Stimulated activated CD4-positive, alpha-beta T cell treated with anti-CD3 and anti-CD28 coated beads, TNF-alpha, amount 100 ng/mL, for 1 hour (primary cell): ENCODE data around the gene NSL1.
"Not testable (repeated sequence)": the region's sequence is repeated elsewhere in the genome, so short reads cannot be mapped to it uniquely, and the experiment has no call there.

Experiments used
- DNase-seq, 3 donors: peaks; one replicate each; pipeline ENCODE4 v3.0.0-alpha.2; 2020; ENCODE audit warnings: low read depth in 3 of 3, low spot score in 1 of 3

Gene NSL1

GRCh38 chr1:212752252-212752933 lies 39.2 kb downstream of the NSL1 start:
- no peak for DNase-seq

DNA sequence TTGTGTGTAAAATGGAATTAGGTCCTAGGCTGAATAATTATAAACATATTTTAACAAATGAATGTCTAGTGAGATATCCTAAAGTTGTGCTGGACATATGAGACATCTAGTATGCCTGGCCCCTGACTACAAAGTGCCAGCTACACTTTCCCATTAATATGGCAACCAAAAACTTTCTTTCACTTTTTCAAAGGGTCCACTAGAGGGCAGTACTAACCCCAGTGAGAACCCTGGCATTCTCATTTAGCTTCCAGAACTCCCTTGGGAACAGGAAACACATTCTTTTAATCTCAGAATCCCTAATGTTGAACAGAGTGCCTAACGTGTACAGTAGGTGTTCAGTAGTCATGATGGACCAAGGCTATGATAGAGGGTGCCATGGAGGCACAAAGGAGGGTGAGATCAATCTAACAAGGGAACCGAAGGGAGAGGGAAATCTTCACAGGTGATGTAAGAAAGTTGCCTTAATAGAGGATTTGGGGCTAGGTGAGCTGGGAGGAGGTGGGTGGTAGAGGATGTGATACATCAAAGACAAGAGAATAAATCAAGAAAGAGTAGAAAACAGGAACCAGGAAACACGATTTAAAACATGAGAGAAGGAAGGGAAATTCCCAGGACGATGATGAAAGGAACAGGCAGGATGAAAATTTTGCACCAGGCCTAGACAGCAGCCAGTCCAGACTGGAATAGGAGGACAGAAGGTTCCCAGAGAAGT lies 41.6 kb downstream of the NSL1 start:
- no peak for DNase-seq

DNA sequence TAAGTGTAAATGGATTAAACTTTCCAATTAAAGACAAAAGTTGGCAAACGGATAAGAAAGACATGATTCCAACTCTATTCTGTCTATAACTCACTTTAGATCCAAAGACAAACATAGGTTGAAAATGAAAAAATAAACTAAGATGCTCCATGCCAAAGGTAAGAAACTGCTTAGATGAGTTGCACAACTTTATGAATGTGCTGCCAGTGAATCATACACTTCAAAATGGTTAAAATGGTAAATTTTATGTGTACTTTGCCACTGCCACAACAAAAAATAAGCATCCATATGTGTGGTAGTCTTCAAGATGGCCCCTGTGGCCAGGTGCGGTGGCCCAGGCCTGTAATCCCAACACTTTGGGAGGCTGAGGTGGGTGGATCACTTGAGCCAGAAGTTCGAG lies 45.0 kb downstream of the NSL1 start:
- no peak for DNase-seq

DNA sequence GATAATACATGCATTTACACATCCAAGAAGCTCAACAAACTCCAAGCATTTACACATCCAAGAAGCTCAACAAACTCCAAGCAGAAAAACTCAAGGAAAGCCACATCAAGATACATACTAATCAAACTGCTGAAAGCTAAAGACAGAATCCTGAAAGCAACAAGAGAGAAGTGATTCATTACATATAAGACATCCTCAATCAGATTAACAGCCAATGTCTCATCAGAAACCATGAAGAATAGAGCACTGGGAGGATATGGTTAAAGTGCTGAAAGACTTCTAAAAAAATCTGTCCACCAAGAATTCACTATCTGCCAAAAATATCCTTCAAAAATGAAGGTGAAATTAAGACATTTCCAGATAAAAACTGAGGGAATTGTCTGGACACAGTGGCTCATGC lies 46.3 kb downstream of the NSL1 start:
- no peak for DNase-seq

DNA sequence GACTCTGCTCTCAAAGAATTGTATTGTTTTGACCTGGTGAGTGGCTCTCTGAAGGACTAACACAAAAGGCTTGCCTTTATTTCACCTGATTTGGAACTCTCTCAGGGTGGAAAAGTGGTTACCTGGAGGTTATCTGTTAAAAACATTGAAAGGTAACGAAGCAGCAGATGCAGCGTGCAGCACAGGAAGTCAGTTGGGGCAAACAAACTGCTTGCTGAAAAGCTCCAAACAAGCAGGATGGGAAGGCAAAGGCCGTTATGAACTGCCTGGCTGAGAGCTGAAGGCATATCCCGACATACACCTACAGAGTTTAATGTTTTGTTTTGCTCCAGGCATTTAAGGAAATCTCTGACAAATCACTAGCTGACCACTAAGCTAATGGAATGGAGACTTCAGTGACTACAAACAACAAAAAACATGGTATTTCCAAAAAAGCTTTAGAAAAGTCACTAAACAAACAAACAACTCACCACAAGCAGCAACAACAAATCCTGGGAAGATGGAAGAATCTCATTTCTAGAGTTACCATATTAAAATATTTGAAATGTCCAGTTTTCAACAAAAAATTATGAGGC lies 47.6 kb downstream of the NSL1 start:
- DNase-seq = no peak

DNA sequence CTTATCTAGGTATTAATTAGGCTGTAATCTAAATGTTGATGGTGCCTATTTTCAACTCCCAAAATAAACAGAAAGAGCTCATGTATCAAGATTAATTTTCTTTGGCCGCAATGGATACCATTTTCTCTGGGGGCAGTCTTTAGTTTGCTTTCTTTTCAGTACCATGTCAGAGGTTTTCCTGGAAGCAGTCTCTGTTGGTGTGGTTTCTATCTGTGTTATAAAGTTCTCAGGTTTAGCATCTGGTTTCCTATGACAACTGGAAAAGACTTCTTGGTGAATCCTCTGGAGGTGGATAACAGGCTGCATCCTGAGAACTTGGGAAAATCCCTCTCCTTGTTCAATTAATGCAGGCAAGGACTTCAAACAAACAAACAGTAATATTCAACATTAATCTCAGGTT lies 53.2 kb downstream of the NSL1 start:
- DNase-seq = no peak

DNA sequence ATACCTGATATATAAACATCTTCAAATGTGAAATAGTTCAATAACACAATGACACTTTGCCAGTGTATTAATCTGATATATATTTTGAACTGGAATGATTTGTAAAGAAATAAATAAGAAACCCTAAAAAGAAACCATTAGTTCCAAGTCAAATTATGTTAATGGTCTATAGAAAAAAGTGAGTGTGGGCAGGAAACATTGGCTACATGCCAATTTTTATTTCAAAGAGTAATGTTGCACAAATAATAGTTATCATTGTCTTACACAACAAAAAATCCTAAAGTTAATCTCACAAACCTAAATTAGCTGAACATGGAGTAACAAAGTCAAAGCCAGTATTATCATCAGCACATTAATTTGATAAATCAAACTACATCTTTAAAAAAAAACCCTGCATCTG lies 54.0 kb downstream of the NSL1 start:
- no peak for DNase-seq

DNA sequence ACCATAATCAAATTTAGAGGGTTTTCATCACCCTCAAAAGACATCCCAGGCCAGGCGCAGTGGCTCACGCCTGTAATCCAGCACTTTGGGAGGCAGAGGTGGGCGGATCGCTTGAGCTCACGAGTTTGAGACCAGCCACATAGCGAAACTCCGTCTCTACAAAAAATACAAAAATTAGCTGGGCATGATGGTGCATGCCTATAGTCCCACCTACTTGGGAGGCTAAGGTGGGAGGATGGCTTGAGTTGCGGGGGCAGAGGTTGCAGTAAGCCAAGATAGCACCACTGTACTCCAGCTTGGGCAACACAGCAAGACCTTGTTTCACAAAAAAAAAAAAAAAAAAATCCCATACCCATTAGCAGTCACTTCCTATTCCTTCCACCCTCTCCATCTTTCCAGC lies 58.5 kb downstream of the NSL1 start:
- DNase-seq = no peak

- no peak for DNase-seq
Observed at GRCh38 chr1:212731630-212732029, 59.9 kb downstream of the NSL1 start.

DNA sequence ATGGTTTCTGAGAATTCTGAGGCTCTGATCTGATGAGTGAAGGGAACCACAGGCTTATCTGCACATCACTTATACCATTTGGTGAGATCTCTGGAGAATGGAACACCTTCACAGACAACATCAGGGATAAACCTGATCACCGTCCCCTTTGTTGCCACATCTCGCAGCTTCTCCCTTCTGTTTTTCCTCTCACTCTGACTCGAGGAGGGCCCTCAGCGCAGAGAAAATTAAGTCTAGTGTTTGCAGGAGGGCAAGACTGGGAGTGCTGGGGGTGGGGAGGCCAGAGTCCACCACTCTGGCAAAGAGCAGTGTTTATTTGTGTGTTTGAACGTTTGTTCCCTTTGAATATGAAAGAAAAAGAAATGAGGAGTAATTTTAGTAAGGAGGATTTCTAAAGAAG lies 63.0 kb downstream of the NSL1 start:
- no peak for DNase-seq

- no peak for DNase-seq
Observed at GRCh38 chr1:212727386-212728181, 64.0 kb downstream of the NSL1 start.

DNA sequence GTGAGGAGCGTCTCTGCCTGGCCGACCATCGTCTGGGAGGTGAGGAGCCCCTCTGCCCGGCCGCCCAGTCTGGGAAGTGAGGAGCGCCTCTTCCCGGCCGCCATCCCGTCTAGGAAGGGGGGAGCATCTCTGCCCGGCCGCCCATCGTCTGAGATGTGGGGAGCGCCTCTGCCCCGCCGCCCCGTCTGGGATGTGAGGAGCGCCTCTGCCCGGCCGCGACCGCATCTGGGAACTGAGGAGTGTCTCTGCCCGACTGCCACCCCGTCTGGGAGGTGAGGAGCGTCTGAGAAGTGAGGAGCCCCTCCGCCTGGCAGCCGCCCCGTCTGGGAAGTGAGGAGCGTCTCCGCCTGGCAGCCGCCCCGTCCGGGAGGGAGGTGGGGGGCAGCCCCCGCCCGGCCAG lies 66.9 kb downstream of the NSL1 start:
- not testable (repeated sequence) for DNase-seq

GRCh38 chr1:212722270-212722957 lies 69.2 kb downstream of the NSL1 start:
- no peak for DNase-seq

GRCh38 chr1:212721388-212722247 lies 70.0 kb downstream of the NSL1 start:
- no peak for DNase-seq

DNA sequence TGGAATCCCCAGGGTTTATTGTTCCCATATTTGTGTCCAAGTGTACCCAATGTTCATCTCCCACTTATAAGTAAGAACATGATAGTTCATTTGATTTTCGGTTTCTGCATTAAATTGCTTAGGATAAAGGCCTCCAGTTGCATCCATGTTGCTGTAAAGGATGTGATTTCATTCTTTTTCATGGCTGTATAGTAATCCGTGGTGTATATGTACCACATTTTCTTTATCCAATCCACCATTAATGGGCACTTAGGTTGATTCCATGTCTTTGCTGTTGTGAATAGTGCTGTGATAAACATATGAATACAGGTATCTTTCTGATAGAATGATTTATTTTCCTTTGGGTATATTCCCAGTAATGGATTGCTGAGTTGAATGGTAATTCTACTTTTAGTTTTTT lies 71.9 kb downstream of the NSL1 start:
- DNase-seq = no peak

DNA sequence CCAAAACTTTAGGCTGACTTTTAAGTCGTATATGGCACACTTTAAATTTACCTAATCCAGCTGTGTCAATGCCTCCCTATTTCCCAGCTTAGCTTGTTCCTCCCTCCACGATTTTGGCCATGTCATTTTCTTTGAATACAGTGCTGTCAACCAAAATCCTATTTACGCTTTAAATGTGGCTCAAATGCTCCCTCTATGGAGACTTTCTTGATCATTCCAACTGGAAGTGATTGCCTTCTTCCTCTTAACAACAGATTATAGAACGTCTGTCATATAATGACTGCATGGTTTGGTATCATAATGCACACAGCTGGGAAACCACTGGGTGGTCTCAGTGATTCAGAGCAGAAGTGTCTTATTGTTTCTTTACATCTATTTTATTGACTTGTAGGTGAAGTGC lies 73.1 kb downstream of the NSL1 start:
- DNase-seq = no peak

- DNase-seq = no peak
Observed at GRCh38 chr1:212716161-212716560, 75.4 kb downstream of the NSL1 start.

- no peak for DNase-seq
Observed at GRCh38 chr1:212713465-212714136, 78.0 kb downstream of the NSL1 start.

DNA sequence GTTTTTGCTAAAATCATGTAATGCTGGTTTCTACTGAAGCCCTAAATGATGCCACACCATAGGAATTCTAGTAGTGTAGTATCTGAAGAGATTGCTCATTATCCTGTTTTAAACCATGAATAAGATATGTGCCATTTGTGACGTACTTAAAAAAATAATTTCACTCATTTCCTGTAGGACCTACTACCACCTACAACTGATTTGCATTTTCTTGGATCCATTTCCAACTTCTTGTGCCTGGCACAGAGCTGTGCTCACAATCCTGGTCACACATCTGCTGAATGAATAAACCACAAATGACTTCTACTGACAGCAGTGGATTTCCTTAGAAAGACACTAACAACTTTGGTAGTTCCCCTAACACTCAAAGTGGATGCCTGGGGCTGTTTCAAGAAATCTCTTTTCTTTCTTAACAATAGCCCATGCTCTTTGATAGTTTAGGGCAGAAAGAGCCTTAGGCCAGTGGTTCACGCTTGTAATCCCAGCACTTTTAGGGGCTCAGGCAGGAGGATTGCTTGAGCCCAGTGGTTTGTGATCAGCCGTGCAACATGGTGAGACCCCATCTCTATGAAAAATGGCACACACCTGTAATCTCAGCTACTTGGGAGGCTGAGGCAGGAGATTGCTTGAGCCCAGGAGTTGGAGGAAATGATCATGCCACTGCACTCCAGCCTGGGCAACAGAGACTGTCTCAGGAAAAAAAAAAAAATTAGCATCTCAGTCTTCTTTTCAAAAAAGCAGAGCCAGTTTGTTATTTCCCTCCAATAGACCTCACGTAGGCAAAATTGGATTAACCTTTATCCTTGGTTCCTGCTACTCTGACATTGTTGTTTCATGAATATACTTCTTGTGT lies 78.9 kb downstream of the NSL1 start:
- DNase-seq = no peak
